ENCODE results near the gene KIF26A.

The KIF26A gene

DNA sequence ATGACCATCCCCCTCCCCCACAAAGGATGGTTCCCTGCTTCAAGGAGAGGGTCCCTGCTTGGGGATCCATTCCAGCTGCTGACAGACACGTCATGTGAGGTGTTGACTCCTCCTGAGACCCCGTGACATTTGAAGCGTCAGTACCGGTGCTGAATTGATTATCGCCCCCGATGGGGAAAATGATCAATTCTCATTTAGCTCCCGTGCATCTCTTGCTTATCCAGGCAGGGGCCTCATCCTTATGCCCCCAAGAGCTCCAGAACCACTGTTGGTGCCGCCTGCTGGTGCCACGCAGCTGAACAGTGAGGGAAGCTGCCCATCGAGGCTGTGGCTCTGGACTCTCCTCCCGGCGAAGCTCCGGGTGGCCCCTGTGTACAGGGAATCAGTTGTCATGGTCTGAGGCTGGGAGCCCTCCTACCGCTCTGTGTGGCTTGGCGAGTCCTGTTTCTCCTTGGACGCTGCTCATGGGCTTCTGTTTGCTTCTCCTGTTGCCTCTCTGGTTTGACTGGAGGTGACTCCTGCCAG lies 4.6 kb downstream of the KIF26A start:
- no peak overlapping the region for H3K27ac ChIP-seq (ENCODE audit: low read length)
- no peaks in the 10 kb centered on the region for H3K4me1 ChIP-seq (ENCODE audit: low read length)
- peaks cover 22% of the 10 kb centered on the region for H3K27me3 ChIP-seq (replicated peaks; ENCODE audit: insufficient read depth, low read length)
- H3K9me3 ChIP-seq (replicated peaks; ENCODE audit: insufficient read depth, low read length), result no peaks in the 10 kb centered on the region
- H3K79me2 ChIP-seq (ENCODE audit: low read length), result no peaks in the 10 kb centered on the region
- H3K4me3 ChIP-seq (ENCODE audit: low read length), result no peak overlapping the region
- no peaks in the 10 kb centered on the region for H3F3A ChIP-seq (ENCODE audit: insufficient read depth, low read length)
- no peak for TF ChIP-seq CTCF (IDR thresholded peaks at IDR 0.05; ENCODE audit: low read length)
- no peak for TF ChIP-seq EZH2phosphoT487 (IDR thresholded peaks at IDR 0.05; ENCODE audit: low read length)
- TF ChIP-seq EZH2 (optimal IDR thresholded peaks at IDR 0.05; ENCODE audit: low read depth, low read length), result no peak
- no peaks in the 10 kb centered on the region for H3K9me2 ChIP-seq (replicated peaks; ENCODE audit: insufficient read depth, low read length)
- DNase-seq, result no peak
- H3K9ac ChIP-seq (ENCODE audit: low read length), result no peak overlapping the region
- no peaks in the 10 kb centered on the region for H3K36me3 ChIP-seq (replicated peaks; ENCODE audit: insufficient read depth, low read length)
- H3K4me2 ChIP-seq (ENCODE audit: low read depth, low read length), result no peak overlapping the region
- no peak overlapping the region for H2AFZ ChIP-seq (ENCODE audit: low read length)
- no peaks in the 10 kb centered on the region for H4K20me1 ChIP-seq (ENCODE audit: insufficient read depth, low read length)

DNA sequence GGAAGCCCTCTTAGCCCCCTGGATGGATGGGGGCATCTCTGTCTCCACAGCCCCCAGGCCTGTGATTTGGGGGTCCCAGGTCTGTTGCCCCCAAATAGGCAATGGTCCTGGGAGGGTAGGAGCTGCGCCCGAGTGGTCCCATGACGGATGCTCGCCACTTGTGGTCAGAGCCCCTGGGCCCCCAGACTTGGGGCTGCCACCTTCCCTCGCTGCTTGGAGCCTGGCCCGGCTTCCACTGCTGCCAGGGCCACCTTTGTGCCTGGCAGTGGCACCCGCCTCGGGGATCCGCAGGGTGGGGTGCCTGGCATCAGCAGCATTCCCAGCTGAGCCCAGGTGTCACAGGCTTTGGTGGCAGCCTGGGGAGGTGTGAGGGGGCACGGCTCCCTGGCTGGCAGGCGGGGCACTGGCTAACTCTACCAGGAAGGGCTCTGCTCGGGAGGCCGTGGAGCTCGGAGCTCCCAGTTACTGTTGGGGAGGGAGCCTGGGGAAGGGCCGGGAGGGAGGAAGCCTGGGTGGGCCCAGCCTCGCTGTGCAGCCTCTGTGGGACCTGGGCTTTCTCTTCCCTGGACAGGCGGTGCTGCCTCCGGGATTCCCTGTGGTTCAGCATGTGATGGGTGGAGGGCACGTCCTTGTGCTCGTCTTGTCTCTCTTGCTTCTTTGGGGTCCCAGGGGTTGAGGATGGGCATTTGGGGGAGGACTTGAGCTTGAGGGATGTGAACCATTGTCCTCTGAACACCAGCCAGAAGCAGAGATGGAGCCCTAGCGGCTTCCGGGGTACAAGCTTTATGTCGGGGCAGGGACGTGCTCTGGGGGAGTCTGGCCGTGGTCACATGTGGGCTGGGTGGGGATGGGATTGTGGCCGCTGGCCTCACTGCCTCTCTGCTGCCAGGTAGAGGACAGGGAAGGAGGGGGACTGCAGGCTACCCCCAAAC lies 5.4 kb downstream of the KIF26A start:
- Histone ChIP-seq H3K27ac (ENCODE audit: low read length) (no peak overlapping the region), H3K27me3 (replicated peaks; ENCODE audit: insufficient read depth, low read length) (peaks cover 22% of the 10 kb centered on the region), H3K36me3 (replicated peaks; ENCODE audit: insufficient read depth, low read length) (no peaks in the 10 kb centered on the region), H3K9me3 (replicated peaks; ENCODE audit: insufficient read depth, low read length) (no peaks in the 10 kb centered on the region), H3K79me2 (ENCODE audit: low read length) (no peaks in the 10 kb centered on the region), H3K9ac (ENCODE audit: low read length) (no peak overlapping the region), H3K4me1 (ENCODE audit: low read length) (no peaks in the 10 kb centered on the region), H3K4me2 (ENCODE audit: low read depth, low read length) (no peak overlapping the region), H3K4me3 (ENCODE audit: low read length) (no peak overlapping the region), H2AFZ (ENCODE audit: low read length) (no peak overlapping the region), H4K20me1 (ENCODE audit: insufficient read depth, low read length) (no peaks in the 10 kb centered on the region), H3K9me2 (replicated peaks; ENCODE audit: insufficient read depth, low read length) (no peaks in the 10 kb centered on the region), H3F3A (ENCODE audit: insufficient read depth, low read length) (no peaks in the 10 kb centered on the region)
- TF ChIP-seq CTCF (IDR thresholded peaks at IDR 0.05; ENCODE audit: low read length), result no peak
- TF ChIP-seq EZH2 (optimal IDR thresholded peaks at IDR 0.05; ENCODE audit: low read depth, low read length), result no peak
- TF ChIP-seq EZH2phosphoT487 (IDR thresholded peaks at IDR 0.05; ENCODE audit: low read length), result no peak
- DNase-seq, result no peak

DNA sequence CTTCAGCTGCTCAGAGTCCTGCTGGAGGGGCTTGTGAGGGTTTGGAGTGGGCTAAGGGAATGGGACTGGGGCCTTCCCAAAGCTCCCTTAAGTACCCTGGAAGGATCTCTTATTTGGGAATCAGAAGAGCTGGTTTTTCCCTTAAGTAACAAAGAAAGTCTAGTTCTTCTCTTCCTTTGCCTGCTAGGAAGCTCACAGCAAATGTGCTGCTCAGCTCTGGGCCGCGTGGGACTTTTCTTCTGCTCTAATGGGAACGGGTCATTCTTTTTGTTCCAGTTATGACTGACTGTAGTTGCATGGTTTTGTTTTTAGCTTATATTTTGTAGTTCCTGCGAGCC lies 6.0 kb downstream of the KIF26A start:
- no peak overlapping the region for H3K27ac ChIP-seq (ENCODE audit: low read length)
- no peak overlapping the region for H2AFZ ChIP-seq (ENCODE audit: low read length)
- no peaks in the 10 kb centered on the region for H3K9me2 ChIP-seq (replicated peaks; ENCODE audit: insufficient read depth, low read length)
- H3K36me3 ChIP-seq (replicated peaks; ENCODE audit: insufficient read depth, low read length), result no peaks in the 10 kb centered on the region
- peaks cover 22% of the 10 kb centered on the region for H3K27me3 ChIP-seq (replicated peaks; ENCODE audit: insufficient read depth, low read length)
- no peaks in the 10 kb centered on the region for H3K4me1 ChIP-seq (ENCODE audit: low read length)
- no peaks in the 10 kb centered on the region for H3K9me3 ChIP-seq (replicated peaks; ENCODE audit: insufficient read depth, low read length)
- DNase-seq, result no peak
- no peak overlapping the region for H3K4me3 ChIP-seq (ENCODE audit: low read length)
- no peaks in the 10 kb centered on the region for H4K20me1 ChIP-seq (ENCODE audit: insufficient read depth, low read length)
- no peaks in the 10 kb centered on the region for H3K79me2 ChIP-seq (ENCODE audit: low read length)
- no peaks in the 10 kb centered on the region for H3F3A ChIP-seq (ENCODE audit: insufficient read depth, low read length)
- TF ChIP-seq EZH2 (optimal IDR thresholded peaks at IDR 0.05; ENCODE audit: low read depth, low read length) (no peak), EZH2phosphoT487 (IDR thresholded peaks at IDR 0.05; ENCODE audit: low read length) (no peak), CTCF (IDR thresholded peaks at IDR 0.05; ENCODE audit: low read length) (no peak)
- H3K4me2 ChIP-seq (ENCODE audit: low read depth, low read length), result no peak overlapping the region
- H3K9ac ChIP-seq (ENCODE audit: low read length), result no peak overlapping the region
